Measurements from ENCODE around the gene LRRC17. TPM values are rescaled to one million over a fixed set of nuclear protein-coding genes. Genes with fewer than 3 reads are reported as not detected.

The LRRC17 gene
- total and polyA plus RNA-seq, 9 donors = 32.2 to 145 (median 60.4) TPM

GRCh38 chr7:102933763-102934162, 21.0 kb downstream of the LRRC17 start:
- TF ChIP-seq POLR2A (IDR thresholded peaks at IDR 0.05) (peak; percentile 41), EP300 (IDR thresholded peaks at IDR 0.05) (no peak)
- H3K9me3 ChIP-seq = no peaks in the 10 kb centered on the region
- H3K27ac ChIP-seq = peak overlapping the region; percentile 66 to 90
- DNase-seq = peak; percentile 86 to 92 (median 90)
- no peak overlapping the region for H3K4me3 ChIP-seq
- peaks cover 17% of the 10 kb centered on the region for H3K4me1 ChIP-seq (ENCODE audit: insufficient read depth)
- no peaks in the 10 kb centered on the region for H3K36me3 ChIP-seq
- intact Hi-C loops (cut with DNase I) = loop anchor here in 2 of 4 donors (5.0 to 10.0 kb wide), 2 partner anchors 59 to 61 kb away; no protein-coding TSS in a partner anchor
- WGBS, 3 donors = 5 to 9% (median 9%) methylated on average over 15 of the region's 15 CpGs
- H3K27me3 ChIP-seq = no peaks in the 10 kb centered on the region

GRCh38 chr7:102934239-102934638, 21.4 kb downstream of the LRRC17 start:
- peak in 1 of 5 donors; percentile 35 for DNase-seq
- no peaks in the 10 kb centered on the region for H3K9me3 ChIP-seq
- H3K27me3 ChIP-seq = no peaks in the 10 kb centered on the region
- H3K27ac ChIP-seq = peak overlapping the region; percentile 19 to 90
- no peaks in the 10 kb centered on the region for H3K36me3 ChIP-seq
- WGBS, 3 donors = 16 to 25% (median 21%) methylated on average over 8 of the region's 8 CpGs
- H3K4me3 ChIP-seq = peak overlapping the region; percentile 10
- H3K4me1 ChIP-seq (ENCODE audit: insufficient read depth) = peaks cover 21% of the 10 kb centered on the region
- intact Hi-C loops (cut with DNase I) = loop anchor here in 2 of 4 donors (5.0 to 10.0 kb wide), 2 partner anchors 58 to 61 kb away; no protein-coding TSS in a partner anchor
- TF ChIP-seq CTCF (IDR thresholded peaks at IDR 0.05) = no peak

- Histone ChIP-seq H3K9me3 (no peaks in the 10 kb centered on the region), H3K4me1 (ENCODE audit: insufficient read depth) (peaks cover 19% of the 10 kb centered on the region), H3K27ac (peak overlapping the region; percentile 19 to 90), H3K36me3 (no peaks in the 10 kb centered on the region), H3K27me3 (no peaks in the 10 kb centered on the region), H3K4me3 (peak overlapping the region; percentile 13)
- no peak for DNase-seq
- no peak for TF ChIP-seq POLR2A (IDR thresholded peaks at IDR 0.05)
- 57 to 73% (median 61%) methylated on average over 3 of the region's 3 CpGs for WGBS, 3 donors
- intact Hi-C loops (cut with DNase I) = loop anchor here in 2 of 4 donors (5.0 to 10.0 kb wide), 2 partner anchors 58 to 60 kb away; no protein-coding TSS in a partner anchor
Observed at GRCh38 chr7:102934701-102935100, 21.9 kb downstream of the LRRC17 start.

GRCh38 chr7:102935450-102936115, 22.8 kb downstream of the LRRC17 start:
- Histone ChIP-seq H3K4me1 (ENCODE audit: insufficient read depth) (peaks cover 18% of the 10 kb centered on the region), H3K36me3 (no peaks in the 10 kb centered on the region), H3K9me3 (no peaks in the 10 kb centered on the region), H3K4me3 (peak overlapping the region; percentile 11), H3K27ac (peak overlapping the region in 1 of 2 donors; percentile 90), H3K27me3 (no peaks in the 10 kb centered on the region)
- TF ChIP-seq CTCF (IDR thresholded peaks at IDR 0.05) (no peak), EP300 (IDR thresholded peaks at IDR 0.05) (no peak), POLR2A (IDR thresholded peaks at IDR 0.05) (no peak)
- 18 to 32% (median 23%) methylated on average over 6 of the region's 6 CpGs for WGBS, 3 donors
- intact Hi-C loops (cut with DNase I) = loop anchor here in 1 of 4 donors (10.0 kb wide), 1 partner anchor 59 kb away; no protein-coding TSS in a partner anchor
- no peak for DNase-seq

- peaks cover 18% of the 10 kb centered on the region for H3K4me1 ChIP-seq (ENCODE audit: insufficient read depth)
- no peaks in the 10 kb centered on the region for H3K36me3 ChIP-seq
- H3K4me3 ChIP-seq = no peak overlapping the region
- peak overlapping the region in 1 of 2 donors; percentile 90 for H3K27ac ChIP-seq
- DNase-seq = no peak
- no peaks in the 10 kb centered on the region for H3K9me3 ChIP-seq
- H3K27me3 ChIP-seq = no peaks in the 10 kb centered on the region
- intact Hi-C loops (cut with DNase I) = loop anchor here in 1 of 4 donors (10.0 kb wide), 1 partner anchor 56 kb away; no protein-coding TSS in a partner anchor
- 18 to 23% (median 19%) methylated on average over 1 of the region's 1 CpG for WGBS, 3 donors
- TF ChIP-seq CTCF (IDR thresholded peaks at IDR 0.05) (no peak), POLR2A (IDR thresholded peaks at IDR 0.05) (no peak), EP300 (IDR thresholded peaks at IDR 0.05) (no peak)
Observed at GRCh38 chr7:102938679-102939078, 25.9 kb downstream of the LRRC17 start.
